Mesenteric fat pad (tissue), 1 donor: ENCODE results near the gene FOXD1. TPM values are rescaled to one million over a fixed set of nuclear protein-coding genes. Genes with fewer than 3 reads are reported as not detected.
"Not testable (repeated sequence)": the region's sequence is repeated elsewhere in the genome, so short reads cannot be mapped to it uniquely, and the experiment has no call there.

ENCODE experiments used
- DNase-seq: peaks from one replicate; pipeline ENCODE4 v3.0.0-alpha.2; 2020; ENCODE audit warnings: low spot score
- total RNA-seq: library from RNA; stranded (reverse); fragmentation: NEBNext Ultra II Directional; extraction: Animal tissue kit (Norgen Biotek cat#: 25700); gene quantifications from one replicate; pipeline ENCODE4 v1.2.1, GENCODE V29; 2021
- donor health status: DM: yes; HTN: yes; CAD: no.

FOXD1 gene
- total RNA-seq, 1 donor from 2014 or later = 0.32 TPM

DNA sequence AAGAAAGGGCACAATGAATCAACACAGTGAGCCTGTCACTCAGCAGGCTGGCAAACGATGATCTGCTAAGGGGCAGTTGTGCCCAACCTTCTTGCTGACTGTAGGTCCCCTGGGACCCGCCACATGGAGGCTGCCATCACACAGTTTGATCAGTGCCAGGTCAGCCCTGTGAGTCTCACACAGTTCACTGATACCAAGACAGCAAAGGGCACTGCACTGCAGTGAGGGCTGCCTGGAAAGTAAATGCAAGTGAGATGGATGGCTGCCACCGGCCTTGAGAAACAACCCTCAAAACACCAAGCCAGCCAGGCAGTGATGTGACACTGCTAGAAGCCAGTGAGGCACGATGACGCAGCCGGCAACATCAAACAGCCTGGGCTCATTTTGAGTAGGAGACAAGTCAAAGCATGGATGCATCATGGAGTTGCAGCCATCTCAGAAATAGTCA lies 30.3 kb downstream of the FOXD1 start:
- no peak for DNase-seq

DNA sequence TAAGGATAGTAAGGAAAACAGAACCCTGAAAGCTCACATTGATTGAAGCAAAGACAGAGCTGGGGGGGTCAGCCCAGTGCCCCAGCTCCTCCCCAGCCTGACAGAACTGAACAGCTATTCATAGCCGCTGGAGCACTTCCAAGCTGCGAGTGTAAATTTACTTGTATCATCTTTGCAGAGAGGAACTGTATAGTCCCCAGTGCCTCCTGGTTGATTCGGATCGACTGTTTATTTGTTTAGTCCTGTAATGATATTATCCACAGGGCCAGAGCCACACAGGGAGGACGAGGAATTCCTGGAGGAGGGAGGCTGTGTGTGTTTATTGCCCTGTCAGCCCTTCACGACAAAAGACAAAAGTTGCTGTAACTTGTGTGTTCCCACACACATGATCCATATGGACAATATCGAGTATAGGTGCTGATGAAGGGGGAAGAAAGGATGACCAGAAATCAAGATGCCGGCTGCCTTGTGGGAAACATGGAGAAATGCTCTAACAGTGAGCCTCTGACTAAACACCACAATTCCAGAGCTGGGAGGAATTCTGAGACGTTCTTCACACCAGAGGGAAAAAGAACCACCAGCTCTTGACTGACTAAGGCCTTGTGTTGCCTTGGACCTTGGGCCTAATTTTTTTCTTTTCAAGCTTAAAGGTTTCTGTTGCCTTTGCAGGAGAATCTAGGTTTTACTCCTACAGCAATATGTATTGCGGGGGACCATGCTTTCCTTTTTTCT lies 31.1 kb downstream of the FOXD1 start:
- no peak for DNase-seq

DNA sequence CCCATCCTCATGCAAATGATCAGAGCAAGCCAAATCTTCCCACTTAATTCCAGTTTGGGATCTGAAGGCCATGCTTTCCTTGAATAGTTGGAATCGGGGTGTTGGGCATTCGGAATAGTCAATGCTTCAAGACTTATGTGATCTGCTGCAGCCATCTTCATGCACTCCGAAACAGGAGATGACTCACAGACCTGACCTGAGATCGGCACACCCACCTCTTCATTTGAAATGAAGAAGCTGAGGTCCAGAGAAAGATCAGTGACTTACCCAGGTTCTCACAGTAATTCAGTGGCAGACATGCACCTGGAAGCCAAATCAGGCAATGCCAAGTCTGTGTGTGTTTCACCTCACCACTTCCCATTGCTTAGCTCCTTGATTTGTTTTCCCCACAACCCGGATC lies 33.0 kb downstream of the FOXD1 start:
- DNase-seq = no peak

DNA sequence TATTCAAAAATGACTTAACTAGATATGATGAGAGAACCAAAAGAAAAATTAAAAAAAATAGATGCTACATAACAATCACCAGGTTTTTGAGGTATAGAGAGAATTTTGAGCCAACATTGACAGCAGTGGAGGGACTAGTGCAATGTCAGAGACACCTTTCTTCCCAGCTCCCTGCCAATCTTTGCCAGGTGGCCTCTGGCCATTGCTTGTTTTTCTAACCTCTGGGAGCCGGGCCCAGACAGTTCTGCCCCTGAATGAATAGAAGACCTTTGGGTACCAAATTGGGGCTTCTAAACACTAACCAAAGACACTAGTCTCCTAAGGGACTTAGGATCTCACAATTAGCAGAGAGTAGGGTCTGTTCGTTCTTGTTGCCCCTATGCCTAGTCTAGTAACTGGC lies 33.4 kb downstream of the FOXD1 start:
- DNase-seq = no peak

DNA sequence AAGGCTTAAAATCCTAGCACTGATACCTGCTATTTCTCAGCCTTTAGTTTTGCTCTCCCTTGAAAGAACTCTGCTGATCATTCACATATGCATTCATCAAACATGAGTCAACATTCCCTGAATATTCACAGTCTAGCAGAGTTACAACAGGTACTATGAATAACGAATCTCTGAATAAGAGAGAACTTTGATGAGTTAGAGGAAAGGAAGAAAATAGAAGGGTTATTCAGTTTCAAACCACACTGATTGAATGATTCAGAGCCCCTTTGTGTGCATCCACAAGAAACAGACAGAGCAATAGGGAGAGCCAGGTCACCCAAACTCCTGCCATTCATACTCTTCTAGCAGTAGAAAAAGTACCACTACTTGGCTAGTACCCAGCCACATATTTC lies 36.0 kb downstream of the FOXD1 start:
- DNase-seq = no peak

DNA sequence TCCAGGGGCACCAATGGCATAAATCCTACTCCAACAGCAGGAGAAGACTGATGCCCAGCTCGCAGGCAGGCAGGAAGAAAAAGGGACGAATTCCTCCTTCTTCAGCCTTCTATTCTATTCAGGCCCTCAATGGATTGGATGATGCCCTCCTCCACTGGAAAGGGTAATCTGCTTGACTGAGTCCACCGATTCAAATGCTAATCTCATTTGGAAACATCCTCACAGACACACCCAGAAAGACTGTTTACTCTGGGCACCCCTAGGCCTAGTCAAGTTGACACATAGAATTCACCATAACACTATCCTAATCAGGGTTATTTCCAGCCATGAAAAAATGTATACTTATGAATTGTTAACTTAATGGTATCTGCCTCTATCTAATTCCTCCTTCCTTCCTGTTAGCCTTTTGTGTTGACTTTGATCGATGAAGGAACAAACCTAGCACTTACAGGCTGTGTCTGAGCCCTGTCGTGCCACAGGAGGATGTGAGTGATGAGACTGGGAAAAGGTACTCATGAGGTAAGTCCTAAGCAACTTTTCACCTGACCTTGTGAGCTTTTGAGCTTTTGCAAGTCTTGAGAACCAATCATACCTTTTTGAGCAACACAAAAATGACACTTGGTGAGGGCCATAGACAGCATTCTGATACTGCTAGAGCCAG lies 36.5 kb downstream of the FOXD1 start:
- no peak for DNase-seq

DNA sequence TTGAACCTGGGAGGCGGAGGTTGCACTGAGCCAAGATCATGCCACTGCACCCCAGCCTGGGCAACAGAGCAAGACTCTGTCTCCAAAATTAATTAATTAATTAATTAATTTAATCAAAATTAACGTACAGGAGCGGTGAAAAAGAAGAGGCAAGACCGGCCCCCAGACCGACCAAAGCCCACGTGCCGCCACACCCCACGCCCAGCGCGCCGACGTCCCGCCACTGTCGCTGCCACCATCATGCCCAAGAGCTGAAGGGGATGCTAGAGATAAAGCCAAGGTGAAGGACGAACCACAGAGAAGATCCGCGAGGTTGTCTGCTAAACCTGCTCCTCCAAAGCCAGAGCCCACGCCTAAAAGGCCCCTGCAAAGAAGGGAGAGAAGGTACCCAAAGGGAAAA lies 38.6 kb downstream of the FOXD1 start:
- DNase-seq = not testable (repeated sequence)

DNA sequence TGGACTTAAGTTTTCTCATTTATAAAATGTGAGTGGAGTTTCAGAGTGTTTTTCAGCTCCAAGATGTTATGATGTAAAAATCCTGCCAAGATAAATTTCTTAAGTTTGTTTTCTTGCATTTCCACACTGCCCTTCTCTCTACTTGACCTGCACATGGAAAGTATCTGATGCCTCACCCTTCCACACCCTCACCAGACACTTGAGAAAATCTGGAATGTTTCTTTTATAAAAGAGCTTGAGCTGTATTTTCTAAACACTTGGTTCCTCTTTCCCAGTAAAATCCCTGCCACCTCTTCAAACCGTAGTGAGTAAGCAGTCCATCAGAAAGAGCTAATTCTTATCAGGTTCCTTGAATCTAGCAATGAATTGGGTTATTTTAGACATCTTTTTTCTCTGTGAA lies 42.9 kb downstream of the FOXD1 start:
- DNase-seq = no peak

DNA sequence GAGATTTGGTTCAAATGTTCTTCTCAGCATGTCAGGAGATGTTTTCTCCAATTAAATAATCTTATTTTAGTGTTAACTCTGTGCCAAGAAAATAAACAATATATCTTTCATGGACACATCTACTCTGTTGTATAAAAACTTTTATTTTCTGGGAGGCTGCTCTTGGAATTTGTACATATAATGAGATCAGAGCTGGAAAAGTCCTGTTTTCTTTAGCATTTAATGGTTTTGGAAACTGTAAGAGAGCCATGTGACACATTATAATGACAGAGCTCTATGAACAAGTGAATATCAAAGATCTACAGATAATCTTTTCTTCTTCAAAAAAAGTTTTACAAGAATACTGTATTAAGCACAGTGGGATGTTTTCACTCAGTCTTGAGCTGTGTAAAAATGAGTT lies 48.8 kb downstream of the FOXD1 start:
- no peak for DNase-seq

Other genes with a start within 250 kb of the FOXD1 start
- 445 TPM for gene BTF3, start 49.7 kb upstream of the FOXD1 start, total RNA-seq
- gene ANKRA2, start 116.9 kb upstream of the FOXD1 start, total RNA-seq = 8.7 TPM
- gene UTP15, start 117.0 kb upstream of the FOXD1 start, total RNA-seq = 19.5 TPM
- gene ARHGEF28, start 177.4 kb upstream of the FOXD1 start, total RNA-seq = 9.4 TPM